HEK293 (cell line): Measurements from ENCODE around the gene ZFYVE28.

Source experiments
- KLF9 ChIP-seq: fragments of 450-650 bp; formaldehyde crosslinking; IDR thresholded peaks from 2 replicates; pipeline ENCODE4 v1.5.1; 2016; ENCODE audit warnings: missing biosample characterization, missing genetic modification characterization, low read depth
- SP2 ChIP-seq: fragments of 450-650 bp; formaldehyde crosslinking; IDR thresholded peaks from 2 replicates; pipeline ENCODE4 v1.5.1; 2016; ENCODE audit warnings: missing biosample characterization, missing genetic modification characterization
- YY1 ChIP-seq: fragments of 450-650 bp; formaldehyde crosslinking; IDR thresholded peaks from 2 replicates; pipeline ENCODE4 v1.5.1; 2018; ENCODE audit warnings: missing biosample characterization, missing genetic modification characterization
- ZNF23 ChIP-seq: fragments of 450-650 bp; formaldehyde crosslinking; IDR thresholded peaks from 2 replicates; pipeline ENCODE4 v1.5.1; 2016; ENCODE audit warnings: missing biosample characterization, missing genetic modification characterization, borderline replicate concordance
- ZNF274 ChIP-seq, 2 experiments: fragments of 200-500 bp in 1 of 2; fragments of 450-650 bp in 1 of 2; sonication (Bioruptor generic) in 1 of 2; formaldehyde crosslinking in 1 of 2; IDR thresholded peaks; 2 replicates each; pipeline versions ENCODE4 v1.5.1 to v1.6.1; 2014 to 2016; ENCODE audit warnings: borderline replicate concordance in 1 of 2, inconsistent platforms in 1 of 2, low read length in 1 of 2, missing biosample characterization in 1 of 2, missing genetic modification characterization in 1 of 2
- ZNF423 ChIP-seq: fragments of 450-650 bp; formaldehyde crosslinking; IDR thresholded peaks from 2 replicates; pipeline ENCODE4 v1.5.1; 2016; ENCODE audit warnings: missing biosample characterization, missing genetic modification characterization
- ZNF473 ChIP-seq: fragments of 450-650 bp; formaldehyde crosslinking; IDR thresholded peaks from 2 replicates; pipeline ENCODE4 v1.5.1; 2017; ENCODE audit warnings: missing biosample characterization, missing genetic modification characterization
- ZNF747 ChIP-seq: fragments of 450-650 bp; formaldehyde crosslinking; IDR thresholded peaks from 2 replicates; pipeline ENCODE4 v1.5.1; 2016; ENCODE audit warnings: missing biosample characterization, missing genetic modification characterization
- ZSCAN30 ChIP-seq: fragments of 450-650 bp; IDR thresholded peaks from 2 replicates; pipeline ENCODE4 v1.5.1; 2018; ENCODE audit warnings: missing biosample characterization, mild to moderate bottlenecking, missing genetic modification characterization, moderate library complexity
- TF ChIP-seq, protein P1 (sequence below): fragments of 450-650 bp; formaldehyde crosslinking; IDR thresholded peaks from 2 replicates; pipeline ENCODE4 v1.5.1; 2016; ENCODE audit warnings: missing biosample characterization, missing genetic modification characterization
- TF ChIP-seq, protein P2 (sequence below): fragments of 450-650 bp; formaldehyde crosslinking; IDR thresholded peaks from 2 replicates; pipeline ENCODE4 v1.5.1; 2017; ENCODE audit warnings: missing biosample characterization, mild to moderate bottlenecking, missing genetic modification characterization, moderate library complexity
- TF ChIP-seq, protein P3 (sequence below): fragments of 450-650 bp; formaldehyde crosslinking; IDR thresholded peaks from 2 replicates; pipeline ENCODE4 v1.5.1; 2016; ENCODE audit warnings: missing biosample characterization, missing genetic modification characterization

DNA sequence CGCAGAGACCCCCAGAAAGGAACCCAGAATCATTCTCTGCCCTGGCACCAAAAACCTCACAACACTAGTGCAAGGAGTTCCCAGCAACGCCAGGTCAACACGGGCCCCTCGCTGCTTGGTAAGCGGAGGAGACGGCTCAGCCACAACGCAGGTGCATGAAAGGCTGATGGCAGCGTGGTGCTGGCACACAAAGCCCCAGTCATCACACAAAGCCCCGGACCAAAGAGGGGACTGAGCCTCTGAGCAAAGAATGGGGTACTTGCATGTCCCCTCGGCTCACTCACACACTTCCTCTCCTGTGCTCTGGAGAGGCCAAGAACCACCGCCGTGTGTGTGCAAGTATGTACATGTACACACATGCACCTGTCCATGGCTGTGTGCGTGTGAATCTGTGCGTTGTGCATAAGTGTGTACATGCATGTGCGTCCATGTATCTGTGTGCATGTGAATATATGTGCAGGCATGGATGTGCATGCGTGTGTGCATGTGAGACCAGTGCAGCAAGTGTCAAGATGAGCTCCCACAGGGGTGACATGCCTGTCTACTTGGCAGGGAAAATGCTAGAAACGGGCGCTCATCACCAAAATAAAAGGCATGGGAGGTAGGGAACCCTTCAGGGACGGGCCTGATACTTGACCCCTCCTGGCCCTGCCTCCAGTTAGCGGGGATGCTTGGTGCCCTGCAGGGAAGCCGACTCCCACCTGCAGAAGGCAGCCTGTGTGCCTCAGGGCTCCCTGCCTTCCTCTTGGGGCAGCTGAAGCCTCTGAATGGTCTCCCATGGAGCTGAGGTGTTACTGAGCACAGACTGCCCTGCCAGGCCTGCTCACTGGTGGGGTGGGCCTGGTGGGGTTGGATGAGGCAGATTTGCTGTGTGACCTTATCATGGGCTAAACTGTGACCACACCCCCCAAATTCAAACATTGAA lies 60.4 kb downstream of the ZFYVE28 start:
- TF ChIP-seq ZNF23 (tag by site-specific recombination) (no peak), ZNF747 (tag by site-specific recombination) (no peak), ZNF274 (IDR thresholded peaks at IDR 0.05; ENCODE audit: low read length) (no peak), ZNF274 (tag by site-specific recombination; IDR thresholded peaks at IDR 0.05; ENCODE audit: borderline replicate concordance) (no peak), YY1 (tag by site-specific recombination) (no peak), ZNF423 (tag by site-specific recombination) (no peak), ZSCAN30 (no peak), ZNF473 (tag by site-specific recombination) (no peak), KLF9 (no peak), SP2 (tag by site-specific recombination) (no peak)
- TF ChIP-seq, protein P1, sequence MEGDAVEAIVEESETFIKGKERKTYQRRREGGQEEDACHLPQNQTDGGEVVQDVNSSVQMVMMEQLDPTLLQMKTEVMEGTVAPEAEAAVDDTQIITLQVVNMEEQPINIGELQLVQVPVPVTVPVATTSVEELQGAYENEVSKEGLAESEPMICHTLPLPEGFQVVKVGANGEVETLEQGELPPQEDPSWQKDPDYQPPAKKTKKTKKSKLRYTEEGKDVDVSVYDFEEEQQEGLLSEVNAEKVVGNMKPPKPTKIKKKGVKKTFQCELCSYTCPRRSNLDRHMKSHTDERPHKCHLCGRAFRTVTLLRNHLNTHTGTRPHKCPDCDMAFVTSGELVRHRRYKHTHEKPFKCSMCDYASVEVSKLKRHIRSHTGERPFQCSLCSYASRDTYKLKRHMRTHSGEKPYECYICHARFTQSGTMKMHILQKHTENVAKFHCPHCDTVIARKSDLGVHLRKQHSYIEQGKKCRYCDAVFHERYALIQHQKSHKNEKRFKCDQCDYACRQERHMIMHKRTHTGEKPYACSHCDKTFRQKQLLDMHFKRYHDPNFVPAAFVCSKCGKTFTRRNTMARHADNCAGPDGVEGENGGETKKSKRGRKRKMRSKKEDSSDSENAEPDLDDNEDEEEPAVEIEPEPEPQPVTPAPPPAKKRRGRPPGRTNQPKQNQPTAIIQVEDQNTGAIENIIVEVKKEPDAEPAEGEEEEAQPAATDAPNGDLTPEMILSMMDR (tag by site-specific recombination), result no peak
- TF ChIP-seq, protein P2, sequence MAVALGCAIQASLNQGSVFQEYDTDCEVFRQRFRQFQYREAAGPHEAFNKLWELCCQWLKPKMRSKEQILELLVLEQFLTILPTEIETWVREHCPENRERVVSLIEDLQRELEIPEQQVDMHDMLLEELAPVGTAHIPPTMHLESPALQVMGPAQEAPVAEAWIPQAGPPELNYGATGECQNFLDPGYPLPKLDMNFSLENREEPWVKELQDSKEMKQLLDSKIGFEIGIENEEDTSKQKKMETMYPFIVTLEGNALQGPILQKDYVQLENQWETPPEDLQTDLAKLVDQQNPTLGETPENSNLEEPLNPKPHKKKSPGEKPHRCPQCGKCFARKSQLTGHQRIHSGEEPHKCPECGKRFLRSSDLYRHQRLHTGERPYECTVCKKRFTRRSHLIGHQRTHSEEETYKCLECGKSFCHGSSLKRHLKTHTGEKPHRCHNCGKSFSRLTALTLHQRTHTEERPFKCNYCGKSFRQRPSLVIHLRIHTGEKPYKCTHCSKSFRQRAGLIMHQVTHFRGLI, result no peak
- TF ChIP-seq, protein P3, sequence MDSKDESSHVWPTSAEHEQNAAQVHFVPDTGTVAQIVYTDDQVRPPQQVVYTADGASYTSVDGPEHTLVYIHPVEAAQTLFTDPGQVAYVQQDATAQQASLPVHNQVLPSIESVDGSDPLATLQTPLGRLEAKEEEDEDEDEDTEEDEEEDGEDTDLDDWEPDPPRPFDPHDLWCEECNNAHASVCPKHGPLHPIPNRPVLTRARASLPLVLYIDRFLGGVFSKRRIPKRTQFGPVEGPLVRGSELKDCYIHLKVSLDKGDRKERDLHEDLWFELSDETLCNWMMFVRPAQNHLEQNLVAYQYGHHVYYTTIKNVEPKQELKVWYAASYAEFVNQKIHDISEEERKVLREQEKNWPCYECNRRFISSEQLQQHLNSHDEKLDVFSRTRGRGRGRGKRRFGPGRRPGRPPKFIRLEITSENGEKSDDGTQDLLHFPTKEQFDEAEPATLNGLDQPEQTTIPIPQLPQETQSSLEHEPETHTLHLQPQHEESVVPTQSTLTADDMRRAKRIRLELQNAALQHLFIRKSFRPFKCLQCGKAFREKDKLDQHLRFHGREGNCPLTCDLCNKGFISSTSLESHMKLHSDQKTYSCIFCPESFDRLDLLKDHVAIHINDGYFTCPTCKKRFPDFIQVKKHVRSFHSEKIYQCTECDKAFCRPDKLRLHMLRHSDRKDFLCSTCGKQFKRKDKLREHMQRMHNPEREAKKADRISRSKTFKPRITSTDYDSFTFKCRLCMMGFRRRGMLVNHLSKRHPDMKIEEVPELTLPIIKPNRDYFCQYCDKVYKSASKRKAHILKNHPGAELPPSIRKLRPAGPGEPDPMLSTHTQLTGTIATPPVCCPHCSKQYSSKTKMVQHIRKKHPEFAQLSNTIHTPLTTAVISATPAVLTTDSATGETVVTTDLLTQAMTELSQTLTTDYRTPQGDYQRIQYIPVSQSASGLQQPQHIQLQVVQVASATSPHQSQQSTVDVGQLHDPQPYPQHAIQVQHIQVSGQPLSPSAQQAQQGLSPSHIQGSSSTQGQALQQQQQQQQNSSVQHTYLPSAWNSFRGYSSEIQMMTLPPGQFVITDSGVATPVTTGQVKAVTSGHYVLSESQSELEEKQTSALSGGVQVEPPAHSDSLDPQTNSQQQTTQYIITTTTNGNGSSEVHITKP (tag by site-specific recombination), result no peak
